Colonic mucosa (tissue), 4 donors: Measurements from ENCODE around the gene EFEMP1. TPM values are rescaled to one million over a fixed set of nuclear protein-coding genes. Genes with fewer than 3 reads are reported as not detected.

Experiments
- DNase-seq: peaks from one replicate; pipeline ENCODE4 v3.0.0-alpha.2; 2020
- H3K27ac ChIP-seq: fragments of 200-600 bp; one replicate; pipeline ENCODE4 v1.8.0; 2021
- H3K27me3 ChIP-seq: fragments of 200-600 bp; one replicate; pipeline ENCODE4 v1.8.0; 2021
- H3K36me3 ChIP-seq: fragments of 200-600 bp; one replicate; pipeline ENCODE4 v1.8.0; 2021
- H3K4me1 ChIP-seq: fragments of 200-600 bp; one replicate; pipeline ENCODE4 v1.8.0; 2021; ENCODE audit warnings: mild to moderate bottlenecking
- H3K4me3 ChIP-seq: fragments of 200-600 bp; one replicate; pipeline ENCODE4 v1.8.0; 2021
- H3K9ac ChIP-seq, 2 donors: one replicate each; pipeline ENCODE4 v1.7.0; 2013; ENCODE audit warnings: control low read depth in 2 of 2, low read depth in 2 of 2, low read length in 2 of 2
- H3K9me3 ChIP-seq: fragments of 200-600 bp; one replicate; pipeline ENCODE4 v1.8.0; 2021
- CTCF ChIP-seq: fragments of 200-600 bp; IDR thresholded peaks from one replicate; pipeline ENCODE4 v1.8.0; 2022; ENCODE audit warnings: antibody characterized with exemption, mild to moderate bottlenecking
- intact Hi-C: fragments of 100-400 bp; cut with DNase I; formaldehyde crosslinking; loops from one replicate; pipeline ENCODE4 v1.14.1; 2022
- total RNA-seq, 2 donors: library from RNA; stranded (reverse); fragmentation: NEBNext Ultra II Directional in 1 of 2; extraction: Animal tissue kit (Norgen Biotek cat#: 25700) in 1 of 2; gene quantifications; one replicate each; pipeline ENCODE4 v1.2.1, GENCODE V29; 2021
- donor health status: healthy.
- donor health status: DM: no; HTN: no; CAD: no.
- donor health status: DM: no; HTN: no; CAD: no.

The EFEMP1 gene
- total RNA-seq, 2 donors from 2014 or later, result 16.2 to 25.2 TPM

GRCh38 chr2:55907686-55908085, 15.9 kb downstream of the EFEMP1 start:
- H3K4me3 ChIP-seq, result no peak overlapping the region
- H3K4me1 ChIP-seq, result no peaks in the 10 kb centered on the region
- H3K9ac ChIP-seq, result no peak overlapping the region
- H3K27me3 ChIP-seq, result no peaks in the 10 kb centered on the region
- intact Hi-C loops, result no loop called here
- DNase-seq, result no peak
- H3K9me3 ChIP-seq, result no peaks in the 10 kb centered on the region
- TF ChIP-seq CTCF, result no peak
- H3K36me3 ChIP-seq, result no peaks in the 10 kb centered on the region
- no peak overlapping the region for H3K27ac ChIP-seq

GRCh38 chr2:55906993-55907392, 16.6 kb downstream of the EFEMP1 start:
- no peak overlapping the region for H3K9ac ChIP-seq
- no peaks in the 10 kb centered on the region for H3K4me1 ChIP-seq
- H3K27me3 ChIP-seq, result no peaks in the 10 kb centered on the region
- H3K36me3 ChIP-seq, result no peaks in the 10 kb centered on the region
- DNase-seq, result no peak
- H3K9me3 ChIP-seq, result no peaks in the 10 kb centered on the region
- no peak overlapping the region for H3K4me3 ChIP-seq
- intact Hi-C loops, result no loop called here
- H3K27ac ChIP-seq, result no peak overlapping the region
- TF ChIP-seq CTCF, result no peak

- Histone ChIP-seq H3K9ac (no peak overlapping the region), H3K27ac (no peak overlapping the region), H3K9me3 (no peaks in the 10 kb centered on the region), H3K27me3 (no peaks in the 10 kb centered on the region), H3K4me1 (no peaks in the 10 kb centered on the region), H3K4me3 (no peak overlapping the region), H3K36me3 (no peaks in the 10 kb centered on the region)
- DNase-seq, result no peak
- no peak for TF ChIP-seq CTCF
- intact Hi-C loops, result no loop called here
These were observed 19.9 kb downstream of the EFEMP1 start for GRCh38 chr2:55903727-55904126.

GRCh38 chr2:55902971-55903370, 20.6 kb downstream of the EFEMP1 start:
- intact Hi-C loops, result no loop called here
- Histone ChIP-seq H3K4me1 (no peaks in the 10 kb centered on the region), H3K9ac (no peak overlapping the region), H3K27ac (no peak overlapping the region), H3K27me3 (no peaks in the 10 kb centered on the region), H3K36me3 (no peaks in the 10 kb centered on the region), H3K9me3 (no peaks in the 10 kb centered on the region), H3K4me3 (no peak overlapping the region)
- no peak for TF ChIP-seq CTCF
- no peak for DNase-seq

GRCh38 chr2:55902429-55902828, 21.2 kb downstream of the EFEMP1 start:
- no peak overlapping the region for H3K4me3 ChIP-seq
- no peak for DNase-seq
- no peaks in the 10 kb centered on the region for H3K4me1 ChIP-seq
- H3K36me3 ChIP-seq, result no peaks in the 10 kb centered on the region
- H3K27ac ChIP-seq, result no peak overlapping the region
- H3K9me3 ChIP-seq, result no peaks in the 10 kb centered on the region
- intact Hi-C loops, result no loop called here
- H3K9ac ChIP-seq, result no peak overlapping the region
- TF ChIP-seq CTCF, result no peak
- H3K27me3 ChIP-seq, result no peaks in the 10 kb centered on the region

- no peaks in the 10 kb centered on the region for H3K9me3 ChIP-seq
- H3K4me1 ChIP-seq, result no peaks in the 10 kb centered on the region
- no peaks in the 10 kb centered on the region for H3K36me3 ChIP-seq
- DNase-seq, result no peak
- intact Hi-C loops, result no loop called here
- no peaks in the 10 kb centered on the region for H3K27me3 ChIP-seq
- no peak for TF ChIP-seq CTCF
- H3K27ac ChIP-seq, result no peak overlapping the region
- no peak overlapping the region for H3K4me3 ChIP-seq
- H3K9ac ChIP-seq, result no peak overlapping the region
These were observed 21.6 kb downstream of the EFEMP1 start for GRCh38 chr2:55901941-55902340.
